HEK293 (cell line): ENCODE results near the gene SHISA6.

Experiments used
- CTCF ChIA-PET: fragments of 350-600 bp; formaldehyde crosslinking; extraction: SDS; loops from one replicate; lab custom pipeline; 2021; ENCODE audit warnings: antibody characterized with exemption; lab: Yijun Ruan, JAX
- POLR2A ChIA-PET: fragments of 300-600 bp; formaldehyde crosslinking; extraction: SDS; loops from one replicate; lab custom pipeline; 2020; ENCODE audit warnings: antibody characterized with exemption, inconsistent platforms; lab: Yijun Ruan, JAX
- H3K27ac ChIP-seq: fragments of 200-500 bp; sonication (Bioruptor generic); 2 replicates; pipeline ENCODE4 v1.5.1; 2014; ENCODE audit warnings: low read depth, low read length, control low read depth, inconsistent platforms; ENCODE audit errors: extremely low read depth
- H3K36me3 ChIP-seq, 2 experiments: fragments of 200-500 bp in 1 of 2; sonication (Bioruptor generic) in 1 of 2; 1 replicate in 1 of 2; 2 replicates in 1 of 2; pipeline ENCODE4 v1.5.1; 2014 to 2017; ENCODE audit warnings: inconsistent platforms in 2 of 2, low read length in 2 of 2; ENCODE audit not compliant: control insufficient read depth in 2 of 2, insufficient read depth in 1 of 2
- H3K4me1 ChIP-seq: fragments of 200-500 bp; sonication (Bioruptor generic); 2 replicates; pipeline ENCODE4 v1.5.1; 2014; ENCODE audit warnings: mild to moderate bottlenecking, low read length, inconsistent platforms; ENCODE audit not compliant: control insufficient read depth, insufficient read depth
- H3K4me3 ChIP-seq: 2 replicates; pipeline ENCODE4 v1.5.1; 2011; ENCODE audit warnings: low read depth, mild to moderate bottlenecking, control low read depth, low read length, moderate library complexity
- H3K9me3 ChIP-seq: fragments of 200-500 bp; sonication (Bioruptor generic); 2 replicates; pipeline ENCODE4 v1.5.1; 2014; ENCODE audit warnings: low read depth, low read length, inconsistent platforms; ENCODE audit not compliant: control insufficient read depth, insufficient read depth
- BCL11A ChIP-seq: fragments of 450-650 bp; formaldehyde crosslinking; IDR thresholded peaks from 2 replicates; pipeline ENCODE4 v1.5.1; 2016; ENCODE audit warnings: low read depth, missing biosample characterization, missing genetic modification characterization
- EGR2 ChIP-seq: fragments of 450-650 bp; formaldehyde crosslinking; IDR thresholded peaks from 2 replicates; pipeline ENCODE4 v1.5.1; 2016; ENCODE audit warnings: low read depth, missing biosample characterization, missing genetic modification characterization
- GLI2 ChIP-seq: fragments of 450-650 bp; formaldehyde crosslinking; IDR thresholded peaks from 2 replicates; pipeline ENCODE4; 2017; ENCODE audit warnings: missing biosample characterization, missing genetic modification characterization, low read depth, borderline replicate concordance
- ZFP41 ChIP-seq: fragments of 450-650 bp; formaldehyde crosslinking; IDR thresholded peaks from 2 replicates; pipeline ENCODE4 v1.5.1; 2016; ENCODE audit warnings: missing biosample characterization, missing genetic modification characterization, borderline replicate concordance
- ZIC2 ChIP-seq: fragments of 450-650 bp; formaldehyde crosslinking; IDR thresholded peaks from 2 replicates; pipeline ENCODE4 v1.5.1; 2016; ENCODE audit warnings: missing biosample characterization, missing genetic modification characterization
- ZNF19 ChIP-seq: fragments of 450-650 bp; formaldehyde crosslinking; IDR thresholded peaks from 2 replicates; pipeline ENCODE4; 2016; ENCODE audit warnings: missing biosample characterization, missing genetic modification characterization, low read depth
- ZNF324 ChIP-seq: fragments of 450-650 bp; formaldehyde crosslinking; IDR thresholded peaks from 2 replicates; pipeline ENCODE4 v1.5.1; 2016; ENCODE audit warnings: missing biosample characterization, missing genetic modification characterization
- ZNF341 ChIP-seq: fragments of 450-650 bp; formaldehyde crosslinking; IDR thresholded peaks from 2 replicates; pipeline ENCODE4; 2016; ENCODE audit warnings: low read depth, missing biosample characterization, missing genetic modification characterization
- ZNF391 ChIP-seq: fragments of 450-650 bp; formaldehyde crosslinking; IDR thresholded peaks from 2 replicates; pipeline ENCODE4 v1.5.1; 2016; ENCODE audit warnings: low read depth, missing biosample characterization, missing genetic modification characterization, borderline replicate concordance
- ZNF473 ChIP-seq: fragments of 450-650 bp; formaldehyde crosslinking; IDR thresholded peaks from 2 replicates; pipeline ENCODE4 v1.5.1; 2017; ENCODE audit warnings: missing biosample characterization, missing genetic modification characterization
- ZNF48 ChIP-seq: fragments of 450-650 bp; formaldehyde crosslinking; IDR thresholded peaks from 2 replicates; pipeline ENCODE4 v1.5.1; 2016; ENCODE audit warnings: missing biosample characterization, missing genetic modification characterization
- ZNF510 ChIP-seq: fragments of 450-650 bp; formaldehyde crosslinking; IDR thresholded peaks from 2 replicates; pipeline ENCODE4 v1.5.1; 2018; ENCODE audit warnings: mild to moderate bottlenecking, missing genetic modification characterization, missing biosample characterization; ENCODE audit not compliant: insufficient replicate concordance
- ZNF514 ChIP-seq: fragments of 450-650 bp; formaldehyde crosslinking; IDR thresholded peaks from 2 replicates; pipeline ENCODE4 v1.5.1; 2016; ENCODE audit warnings: missing biosample characterization, missing genetic modification characterization
- ZNF530 ChIP-seq: fragments of 450-650 bp; formaldehyde crosslinking; IDR thresholded peaks from 2 replicates; pipeline ENCODE4 v1.5.1; 2016; ENCODE audit warnings: low read depth, missing biosample characterization, missing genetic modification characterization
- ZNF560 ChIP-seq: fragments of 450-650 bp; formaldehyde crosslinking; IDR thresholded peaks from 2 replicates; pipeline ENCODE4 v1.5.1; 2017; ENCODE audit warnings: missing biosample characterization, missing genetic modification characterization, borderline replicate concordance
- ZNF610 ChIP-seq: fragments of 450-650 bp; formaldehyde crosslinking; IDR thresholded peaks from 2 replicates; pipeline ENCODE4 v1.5.1; 2016; ENCODE audit warnings: missing biosample characterization, missing genetic modification characterization, borderline replicate concordance
- ZNF658 ChIP-seq: fragments of 450-650 bp; formaldehyde crosslinking; IDR thresholded peaks from 2 replicates; pipeline ENCODE4; 2016; ENCODE audit warnings: missing biosample characterization, missing genetic modification characterization
- ZNF701 ChIP-seq: fragments of 450-650 bp; formaldehyde crosslinking; IDR thresholded peaks from 2 replicates; pipeline ENCODE4 v1.5.1; 2016; ENCODE audit warnings: missing biosample characterization, missing genetic modification characterization
- ZNF830 ChIP-seq: fragments of 450-650 bp; IDR thresholded peaks from 2 replicates; pipeline ENCODE4 v1.5.0; 2018; ENCODE audit warnings: missing biosample characterization, missing genetic modification characterization, low read depth, mild to moderate bottlenecking, moderate library complexity
- TF ChIP-seq, protein P1 (sequence below): fragments of 450-650 bp; formaldehyde crosslinking; IDR thresholded peaks from 2 replicates; pipeline ENCODE4 v1.5.1; 2017; ENCODE audit warnings: missing biosample characterization, missing genetic modification characterization
- TF ChIP-seq, protein P2 (sequence below): fragments of 450-650 bp; formaldehyde crosslinking; IDR thresholded peaks from 2 replicates; pipeline ENCODE4 v1.5.1; 2017; ENCODE audit warnings: missing biosample characterization, missing genetic modification characterization
- TF ChIP-seq, protein P3 (sequence below): fragments of 450-650 bp; formaldehyde crosslinking; IDR thresholded peaks from 2 replicates; pipeline ENCODE4 v1.5.1; 2016; ENCODE audit warnings: missing biosample characterization, missing genetic modification characterization
- TF ChIP-seq, protein P4 (sequence below): fragments of 450-650 bp; formaldehyde crosslinking; IDR thresholded peaks from 2 replicates; pipeline ENCODE4 v1.5.1; 2016; ENCODE audit warnings: missing biosample characterization, missing genetic modification characterization
- TF ChIP-seq, protein P5 (sequence below): fragments of 450-650 bp; formaldehyde crosslinking; IDR thresholded peaks from 2 replicates; pipeline ENCODE4; 2016; ENCODE audit warnings: missing biosample characterization, missing genetic modification characterization

SHISA6 gene

DNA sequence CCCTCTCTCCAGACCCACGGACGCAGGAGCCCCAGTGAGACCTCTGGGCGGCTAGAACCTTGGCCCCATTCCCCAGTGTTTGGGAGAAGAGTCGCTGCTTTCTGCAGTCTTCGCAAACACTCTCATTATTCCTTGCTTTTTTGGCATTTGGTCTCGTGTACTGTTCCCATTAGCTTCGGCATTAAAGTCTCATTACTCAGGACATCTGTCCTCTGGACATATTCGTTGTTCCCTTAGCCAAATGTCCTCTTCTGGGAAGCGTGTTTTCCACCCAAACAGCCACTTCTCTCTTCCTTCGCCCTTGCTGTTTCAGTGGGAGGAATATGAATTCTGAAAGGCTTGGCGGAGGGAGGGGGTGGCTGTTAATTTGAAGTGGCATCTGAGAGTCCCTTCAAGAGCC, 11.1 kb downstream of the SHISA6 start:
- H3K9me3 ChIP-seq = no peaks in the 10 kb centered on the region
- no peaks in the 10 kb centered on the region for H3K36me3 ChIP-seq
- no peak overlapping the region for H3K27ac ChIP-seq
- TF ChIP-seq ZNF830 (tag by site-specific recombination) (no peak), ZNF701 (tag by site-specific recombination) (no peak), ZNF610 (tag by site-specific recombination) (no peak), ZNF473 (tag by site-specific recombination) (no peak), ZNF560 (tag by site-specific recombination) (no peak), ZNF48 (no peak), ZNF658 (no peak), BCL11A (tag by site-specific recombination) (no peak), ZFP41 (tag by site-specific recombination) (no peak), ZNF324 (tag by site-specific recombination) (no peak), EGR2 (no peak), ZNF510 (tag by site-specific recombination) (no peak)
- TF ChIP-seq, protein P1, sequence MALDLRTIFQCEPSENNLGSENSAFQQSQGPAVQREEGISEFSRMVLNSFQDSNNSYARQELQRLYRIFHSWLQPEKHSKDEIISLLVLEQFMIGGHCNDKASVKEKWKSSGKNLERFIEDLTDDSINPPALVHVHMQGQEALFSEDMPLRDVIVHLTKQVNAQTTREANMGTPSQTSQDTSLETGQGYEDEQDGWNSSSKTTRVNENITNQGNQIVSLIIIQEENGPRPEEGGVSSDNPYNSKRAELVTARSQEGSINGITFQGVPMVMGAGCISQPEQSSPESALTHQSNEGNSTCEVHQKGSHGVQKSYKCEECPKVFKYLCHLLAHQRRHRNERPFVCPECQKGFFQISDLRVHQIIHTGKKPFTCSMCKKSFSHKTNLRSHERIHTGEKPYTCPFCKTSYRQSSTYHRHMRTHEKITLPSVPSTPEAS = no peak
- CTCF ChIA-PET = interaction anchor here (0.6 kb wide), 1 partner anchor 8 kb away, joined by 3 read pairs; no protein-coding TSS in a partner anchor
- H3K4me1 ChIP-seq = no peaks in the 10 kb centered on the region
- no peak overlapping the region for H3K4me3 ChIP-seq
- POLR2A ChIA-PET = no interaction called here

DNA sequence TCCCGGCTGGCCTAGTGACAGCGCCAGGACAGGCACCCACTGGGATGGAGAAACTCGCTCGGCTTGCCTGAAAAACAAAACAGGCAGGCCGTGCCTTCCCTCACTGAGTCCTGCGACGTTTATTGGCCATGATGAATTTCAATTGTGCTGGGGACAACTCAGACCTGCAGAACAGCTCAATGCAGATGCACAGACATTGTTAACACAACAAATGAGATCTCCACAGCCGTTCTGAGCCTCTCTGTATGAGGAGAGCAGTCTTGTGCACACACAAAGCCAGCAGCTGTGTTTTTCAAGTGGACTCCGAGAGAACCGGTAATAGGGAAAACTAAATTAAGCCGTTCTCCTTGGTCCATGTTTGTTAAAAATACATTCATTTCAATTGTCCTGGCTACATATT, 15.9 kb downstream of the SHISA6 start:
- TF ChIP-seq, protein P2, sequence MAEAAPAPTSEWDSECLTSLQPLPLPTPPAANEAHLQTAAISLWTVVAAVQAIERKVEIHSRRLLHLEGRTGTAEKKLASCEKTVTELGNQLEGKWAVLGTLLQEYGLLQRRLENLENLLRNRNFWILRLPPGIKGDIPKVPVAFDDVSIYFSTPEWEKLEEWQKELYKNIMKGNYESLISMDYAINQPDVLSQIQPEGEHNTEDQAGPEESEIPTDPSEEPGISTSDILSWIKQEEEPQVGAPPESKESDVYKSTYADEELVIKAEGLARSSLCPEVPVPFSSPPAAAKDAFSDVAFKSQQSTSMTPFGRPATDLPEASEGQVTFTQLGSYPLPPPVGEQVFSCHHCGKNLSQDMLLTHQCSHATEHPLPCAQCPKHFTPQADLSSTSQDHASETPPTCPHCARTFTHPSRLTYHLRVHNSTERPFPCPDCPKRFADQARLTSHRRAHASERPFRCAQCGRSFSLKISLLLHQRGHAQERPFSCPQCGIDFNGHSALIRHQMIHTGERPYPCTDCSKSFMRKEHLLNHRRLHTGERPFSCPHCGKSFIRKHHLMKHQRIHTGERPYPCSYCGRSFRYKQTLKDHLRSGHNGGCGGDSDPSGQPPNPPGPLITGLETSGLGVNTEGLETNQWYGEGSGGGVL (tag by site-specific recombination) = no peak
- TF ChIP-seq ZNF530 (tag by site-specific recombination) (no peak), ZIC2 (tag by site-specific recombination) (no peak), ZNF19 (tag by site-specific recombination) (no peak), ZNF341 (tag by site-specific recombination) (no peak), GLI2 (no peak), ZNF514 (no peak), ZNF391 (tag by site-specific recombination) (no peak)
- TF ChIP-seq, protein P3, sequence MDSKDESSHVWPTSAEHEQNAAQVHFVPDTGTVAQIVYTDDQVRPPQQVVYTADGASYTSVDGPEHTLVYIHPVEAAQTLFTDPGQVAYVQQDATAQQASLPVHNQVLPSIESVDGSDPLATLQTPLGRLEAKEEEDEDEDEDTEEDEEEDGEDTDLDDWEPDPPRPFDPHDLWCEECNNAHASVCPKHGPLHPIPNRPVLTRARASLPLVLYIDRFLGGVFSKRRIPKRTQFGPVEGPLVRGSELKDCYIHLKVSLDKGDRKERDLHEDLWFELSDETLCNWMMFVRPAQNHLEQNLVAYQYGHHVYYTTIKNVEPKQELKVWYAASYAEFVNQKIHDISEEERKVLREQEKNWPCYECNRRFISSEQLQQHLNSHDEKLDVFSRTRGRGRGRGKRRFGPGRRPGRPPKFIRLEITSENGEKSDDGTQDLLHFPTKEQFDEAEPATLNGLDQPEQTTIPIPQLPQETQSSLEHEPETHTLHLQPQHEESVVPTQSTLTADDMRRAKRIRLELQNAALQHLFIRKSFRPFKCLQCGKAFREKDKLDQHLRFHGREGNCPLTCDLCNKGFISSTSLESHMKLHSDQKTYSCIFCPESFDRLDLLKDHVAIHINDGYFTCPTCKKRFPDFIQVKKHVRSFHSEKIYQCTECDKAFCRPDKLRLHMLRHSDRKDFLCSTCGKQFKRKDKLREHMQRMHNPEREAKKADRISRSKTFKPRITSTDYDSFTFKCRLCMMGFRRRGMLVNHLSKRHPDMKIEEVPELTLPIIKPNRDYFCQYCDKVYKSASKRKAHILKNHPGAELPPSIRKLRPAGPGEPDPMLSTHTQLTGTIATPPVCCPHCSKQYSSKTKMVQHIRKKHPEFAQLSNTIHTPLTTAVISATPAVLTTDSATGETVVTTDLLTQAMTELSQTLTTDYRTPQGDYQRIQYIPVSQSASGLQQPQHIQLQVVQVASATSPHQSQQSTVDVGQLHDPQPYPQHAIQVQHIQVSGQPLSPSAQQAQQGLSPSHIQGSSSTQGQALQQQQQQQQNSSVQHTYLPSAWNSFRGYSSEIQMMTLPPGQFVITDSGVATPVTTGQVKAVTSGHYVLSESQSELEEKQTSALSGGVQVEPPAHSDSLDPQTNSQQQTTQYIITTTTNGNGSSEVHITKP (tag by site-specific recombination) = no peak
- TF ChIP-seq, protein P4, sequence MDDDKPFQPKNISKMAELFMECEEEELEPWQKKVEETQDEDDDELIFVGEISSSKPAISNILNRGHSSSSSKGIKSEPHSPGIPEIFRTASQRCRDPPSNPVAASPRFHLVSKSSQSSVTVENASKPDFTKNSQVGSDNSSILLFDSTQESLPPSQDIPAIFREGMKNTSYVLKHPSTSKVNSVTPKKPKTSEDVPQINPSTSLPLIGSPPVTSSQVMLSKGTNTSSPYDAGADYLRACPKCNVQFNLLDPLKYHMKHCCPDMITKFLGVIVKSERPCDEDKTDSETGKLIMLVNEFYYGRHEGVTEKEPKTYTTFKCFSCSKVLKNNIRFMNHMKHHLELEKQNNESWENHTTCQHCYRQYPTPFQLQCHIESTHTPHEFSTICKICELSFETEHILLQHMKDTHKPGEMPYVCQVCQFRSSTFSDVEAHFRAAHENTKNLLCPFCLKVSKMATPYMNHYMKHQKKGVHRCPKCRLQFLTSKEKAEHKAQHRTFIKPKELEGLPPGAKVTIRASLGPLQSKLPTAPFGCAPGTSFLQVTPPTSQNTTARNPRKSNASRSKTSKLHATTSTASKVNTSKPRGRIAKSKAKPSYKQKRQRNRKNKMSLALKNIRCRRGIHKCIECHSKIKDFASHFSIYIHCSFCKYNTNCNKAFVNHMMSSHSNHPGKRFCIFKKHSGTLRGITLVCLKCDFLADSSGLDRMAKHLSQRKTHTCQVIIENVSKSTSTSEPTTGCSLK = no peak
- TF ChIP-seq, protein P5, sequence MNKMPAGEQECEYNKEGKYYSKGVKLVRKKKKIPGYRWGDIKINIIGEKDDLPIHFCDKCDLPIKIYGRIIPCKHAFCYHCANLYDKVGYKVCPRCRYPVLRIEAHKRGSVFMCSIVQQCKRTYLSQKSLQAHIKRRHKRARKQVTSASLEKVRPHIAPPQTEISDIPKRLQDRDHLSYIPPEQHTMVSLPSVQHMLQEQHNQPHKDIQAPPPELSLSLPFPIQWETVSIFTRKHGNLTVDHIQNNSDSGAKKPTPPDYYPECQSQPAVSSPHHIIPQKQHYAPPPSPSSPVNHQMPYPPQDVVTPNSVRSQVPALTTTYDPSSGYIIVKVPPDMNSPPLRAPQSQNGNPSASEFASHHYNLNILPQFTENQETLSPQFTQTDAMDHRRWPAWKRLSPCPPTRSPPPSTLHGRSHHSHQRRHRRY (tag by site-specific recombination) = no peak
- H3K27ac ChIP-seq = no peak overlapping the region
- no peaks in the 10 kb centered on the region for H3K36me3 ChIP-seq
- H3K4me3 ChIP-seq = no peak overlapping the region
- POLR2A ChIA-PET = no interaction called here
- H3K9me3 ChIP-seq = no peaks in the 10 kb centered on the region
- CTCF ChIA-PET = no interaction called here
- no peaks in the 10 kb centered on the region for H3K4me1 ChIP-seq
